Measurements from ENCODE around the gene HEG1. TPM values are rescaled to one million over a fixed set of nuclear protein-coding genes. Genes with fewer than 3 reads are reported as not detected.

The HEG1 gene
- total and polyA plus RNA-seq, 2 of the 13 experiments (the other 11 are each of a cell fraction or from before 2014, with no cell fraction given): 10.7 to 18.2 TPM

GRCh38 chr3:125090649-125091048 lies 34.9 kb upstream of the HEG1 start (continued):
- no peak for TF ChIP-seq ZGPAT (CRISPR knock-in tag; IDR thresholded peaks at IDR 0.05)

GRCh38 chr3:125087768-125088391 lies 32.1 kb upstream of the HEG1 start:
- intact Hi-C loops (cut with micrococcal nuclease; ENCODE audit: unreplicated experiment): no loop called here
- BruUV-seq (replicated peaks): no TSS peak
- Histone ChIP-seq H3K4me1 (ENCODE audit: insufficient read depth, low read length) (peaks cover 9% of the 10 kb centered on the region; the same call in 1 of the 2 replicates), H3K27me3 (ENCODE audit: control insufficient read depth in 1 of 2, insufficient read depth in 2 of 2, low read length in 2 of 2) (peaks cover 0 to 1% of the 10 kb centered on the region in 2 experiments; a peak in 1 of 5 replicates), H3K9me3 (ENCODE audit: low read length) (no peaks in the 10 kb centered on the region), H2AFZ (ENCODE audit: low read length) (no peak overlapping the region), H3K79me2 (ENCODE audit: insufficient read depth, low read length) (no peaks in the 10 kb centered on the region), H3K27ac (ENCODE audit: extremely low read length, insufficient read depth, low read length) (no peak overlapping the region), H3K9ac (ENCODE audit: insufficient read depth, low read depth, low read length) (no peak overlapping the region), H3K4me2 (ENCODE audit: low read depth, low read length) (no peak overlapping the region), H3K36me3 (replicated peaks in 1 of 2; ENCODE audit: control insufficient read depth in 1 of 2, insufficient read depth in 2 of 2, low read length in 2 of 2) (no peaks in the 10 kb centered on the region), H3K4me3 (replicated peaks in 1 of 3; ENCODE audit: insufficient read depth in 1 of 3, low read depth in 2 of 3, low read length in 3 of 3) (no peak overlapping the region), H4K20me1 (ENCODE audit: insufficient read depth, low read length) (no peaks in the 10 kb centered on the region)
- in situ Hi-C loops (cut with HindIII; ENCODE audit: extremely low pct_ligation_motif_present, low pct_unique_long_range_greater_than_20kb): no loop called here
- no peak; the same call in 2 of the 3 replicates for ATAC-seq
- TF ChIP-seq ZNF614 (CRISPR knock-in tag; IDR thresholded peaks at IDR 0.05; ENCODE audit: borderline replicate concordance) (no peak), ZNF282 (IDR thresholded peaks at IDR 0.05; ENCODE audit: partially characterized antibody) (no peak), SMYD3 (CRISPR knock-in tag; IDR thresholded peaks at IDR 0.05) (no peak), MYPOP (CRISPR knock-in tag; IDR thresholded peaks at IDR 0.05) (no peak), HOXA7 (CRISPR knock-in tag; IDR thresholded peaks at IDR 0.05) (no peak), HIC2 (CRISPR knock-in tag; IDR thresholded peaks at IDR 0.05; ENCODE audit: low read depth) (no peak), CENPX (CRISPR knock-in tag; IDR thresholded peaks at IDR 0.05) (no peak), ZBTB33 (CRISPR knock-in tag; IDR thresholded peaks at IDR 0.05) (no peak), ZNF747 (CRISPR knock-in tag; IDR thresholded peaks at IDR 0.05; ENCODE audit: borderline replicate concordance) (no peak), MLXIP (CRISPR knock-in tag; IDR thresholded peaks at IDR 0.05; ENCODE audit: borderline replicate concordance) (no peak)
- no peak for FAIRE-seq
- CTCF ChIA-PET (ENCODE audit: low intra/inter-chr PET ratio, low total read pairs): no interaction called here
- WGBS (ENCODE audit: low lambda C conversion rate): 45% methylated on average over 6 of the region's 6 CpGs
- DNase-seq (ENCODE audit: low spot score): no peak
- POLR2A ChIA-PET: interaction anchor here (1.2 kb wide), 1 partner anchor 25 kb away, joined by 3 read pairs; no protein-coding TSS in a partner anchor

All from HepG2 (cell line).